ENCODE data around the gene RALGPS2.
A peak's percentile ranks its signal among the peaks of the same experiment; 100 is the strongest.

RALGPS2 gene

DNA sequence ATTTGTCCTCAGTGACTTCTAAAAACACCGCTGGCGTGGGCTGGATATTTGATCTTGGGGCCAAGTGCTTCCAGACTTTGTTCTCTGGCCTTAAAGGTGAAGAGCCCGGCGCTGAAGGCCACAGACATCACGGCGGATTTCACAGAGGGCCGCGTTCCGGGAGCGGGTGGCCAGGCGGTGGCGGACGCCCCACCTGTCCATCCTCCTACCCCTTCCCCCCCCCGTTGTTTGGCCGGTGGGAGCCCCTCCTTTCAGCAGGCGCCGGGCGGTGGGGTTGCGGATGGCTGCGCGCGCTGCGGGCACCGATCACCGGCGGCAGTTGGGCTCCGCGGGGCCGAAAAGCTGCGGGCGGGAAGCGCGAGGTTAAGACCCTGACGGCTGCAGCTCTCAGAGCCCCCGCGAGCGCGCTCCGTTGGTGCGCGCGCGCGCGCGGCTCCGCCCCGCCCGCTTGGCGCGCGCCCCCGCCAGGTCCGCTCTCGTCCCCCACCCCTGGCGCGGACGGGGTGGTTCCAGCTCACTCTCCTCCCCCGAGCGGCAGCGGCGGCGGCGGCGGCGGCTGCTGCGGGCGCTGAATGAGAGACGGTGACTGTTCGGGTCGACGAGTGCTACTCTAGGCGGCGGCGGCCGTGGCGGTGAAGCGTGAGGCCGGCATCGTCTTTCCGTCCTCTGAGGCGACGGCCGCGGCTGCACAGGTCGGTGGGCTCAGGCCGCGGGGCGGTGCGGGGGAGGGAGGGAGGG, at the start of gene RALGPS2:
RALGPS2 (plus strand) TSS at position 517 of the 738 bp plus-strand sequence. CDS start 51,521 bp downstream, outside the sequence.
- peak; percentile 90 for DNase-seq

- DNase-seq: no peak
These were observed 45.8 kb upstream of the RALGPS2 start for GRCh38 chr1:178679237-178679636.

GRCh38 chr1:178682429-178682828, 42.6 kb upstream of the RALGPS2 start:
- no peak for DNase-seq

GRCh38 chr1:178682886-178683285, 42.2 kb upstream of the RALGPS2 start:
- no peak for DNase-seq

DNA sequence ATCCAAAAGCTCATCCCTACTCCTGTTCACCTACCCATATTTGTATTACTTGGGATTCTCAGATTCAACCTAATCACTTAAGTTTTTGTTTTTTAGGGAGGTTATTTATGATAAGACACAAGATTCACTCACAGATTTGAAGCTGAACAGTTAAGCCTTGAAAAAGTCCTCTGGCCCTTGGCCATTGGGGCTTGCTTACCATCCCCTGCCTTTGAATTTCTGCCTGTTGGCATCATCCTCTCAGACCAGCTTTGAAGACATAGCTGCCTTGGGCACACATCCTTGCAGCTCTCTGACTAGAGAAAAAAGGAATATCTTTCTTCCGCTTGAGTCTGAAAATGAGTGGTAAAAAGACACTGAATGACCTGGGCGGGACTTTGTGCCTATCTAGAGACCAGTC, 41.8 kb upstream of the RALGPS2 start:
- no peak for DNase-seq

DNA sequence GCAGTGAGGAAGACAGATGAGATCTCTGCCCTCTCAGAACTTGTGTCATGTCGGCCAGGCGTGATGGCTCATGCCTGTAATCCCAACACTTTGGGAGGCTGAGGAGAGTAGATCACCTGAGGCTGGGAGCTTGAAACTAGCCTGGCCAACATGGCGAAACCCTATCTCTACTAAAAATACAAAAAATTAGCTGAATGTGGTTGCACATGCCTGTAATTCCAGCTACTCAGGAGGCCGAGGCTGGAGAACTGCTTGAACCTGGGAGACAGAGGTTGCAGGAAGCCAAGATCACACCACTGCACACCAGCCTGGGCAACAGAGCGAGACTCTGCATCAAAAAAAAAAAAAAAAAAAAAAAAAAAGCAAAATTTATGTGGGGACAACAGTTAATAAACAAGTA, 40.9 kb upstream of the RALGPS2 start:
- no peak for DNase-seq

DNA sequence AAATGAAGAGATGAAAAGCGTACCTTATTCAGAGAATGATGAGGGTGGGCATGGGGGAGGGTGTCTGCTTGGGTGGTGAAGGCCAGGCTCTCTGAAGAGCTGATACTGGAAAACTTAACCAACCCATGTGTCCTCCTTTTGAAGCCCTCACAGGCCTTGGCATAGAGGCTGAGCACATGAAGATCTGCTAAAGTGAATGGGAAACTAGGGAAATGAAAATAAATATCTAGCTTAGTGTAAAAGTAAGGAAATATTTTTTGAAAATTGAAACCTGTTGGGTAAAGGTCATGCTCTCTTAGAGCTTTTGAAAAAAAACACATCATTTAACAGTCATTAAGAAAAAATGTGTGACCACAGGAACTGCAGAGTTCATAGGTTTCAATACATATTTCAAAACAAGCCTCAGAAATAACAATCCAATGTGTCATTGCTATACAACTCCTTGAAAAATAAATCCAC, 40.5 kb upstream of the RALGPS2 start:
- DNase-seq: no peak

DNA sequence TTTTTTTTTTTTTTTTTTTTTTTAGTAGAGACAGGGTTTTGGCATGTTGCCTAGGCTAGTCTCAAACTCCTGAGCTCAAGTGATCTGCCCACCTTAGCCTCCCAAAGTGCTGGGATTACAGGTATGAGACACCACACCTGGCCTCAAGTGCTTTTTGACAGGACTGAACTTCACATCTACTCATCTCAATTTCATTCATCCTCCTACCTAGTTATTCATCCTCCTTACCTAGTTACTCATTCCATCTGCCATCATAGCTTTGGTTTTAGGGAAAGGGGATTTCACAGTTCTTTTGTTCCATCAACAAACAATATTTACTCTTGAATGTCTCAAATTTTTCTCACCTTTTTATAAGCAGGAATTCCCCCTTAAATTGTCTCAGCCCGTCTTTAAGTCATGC, 38.6 kb upstream of the RALGPS2 start:
- no peak for DNase-seq

- DNase-seq: no peak
These were observed 36.8 kb upstream of the RALGPS2 start for GRCh38 chr1:178688244-178688643.

DNA sequence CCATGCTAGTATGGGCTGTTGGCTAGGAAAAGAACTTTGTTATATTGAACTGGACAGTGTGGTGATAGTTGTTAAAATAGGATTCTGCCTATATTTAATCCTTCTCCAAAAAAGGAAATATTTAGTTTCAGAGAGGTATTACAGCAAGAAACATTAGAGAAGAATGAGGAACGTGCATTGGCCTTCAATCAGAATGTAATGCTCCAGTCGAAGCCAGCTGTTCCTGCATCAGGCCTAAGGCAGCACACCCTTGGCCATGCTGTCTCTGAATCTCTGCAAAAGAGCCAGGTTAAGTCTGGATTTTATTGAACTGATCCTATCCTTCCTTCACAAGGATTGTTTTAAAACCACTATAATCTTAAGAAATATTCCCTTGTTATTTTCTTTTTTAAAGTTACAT, 35.3 kb upstream of the RALGPS2 start:
- DNase-seq: peak; percentile 51

DNA sequence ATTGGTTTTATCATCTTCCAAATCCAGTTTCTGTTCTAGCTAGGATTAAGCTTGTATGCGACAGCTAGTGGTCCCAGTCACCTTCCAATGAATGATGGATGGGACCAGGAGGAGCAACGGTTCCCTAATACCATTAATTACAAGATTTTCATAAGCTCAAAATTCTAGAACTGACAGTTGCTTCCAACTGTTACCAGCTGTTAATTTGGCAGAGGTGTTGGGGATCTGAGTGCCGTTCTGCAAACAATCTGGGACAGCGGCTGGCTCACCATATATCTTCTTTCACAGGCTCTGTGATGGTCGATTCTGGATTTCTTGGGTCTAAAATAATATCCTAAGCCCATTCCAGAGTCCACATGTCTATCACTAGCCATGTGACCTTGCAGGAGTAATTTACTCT, 34.5 kb upstream of the RALGPS2 start:
- DNase-seq: peak; percentile 34

DNA sequence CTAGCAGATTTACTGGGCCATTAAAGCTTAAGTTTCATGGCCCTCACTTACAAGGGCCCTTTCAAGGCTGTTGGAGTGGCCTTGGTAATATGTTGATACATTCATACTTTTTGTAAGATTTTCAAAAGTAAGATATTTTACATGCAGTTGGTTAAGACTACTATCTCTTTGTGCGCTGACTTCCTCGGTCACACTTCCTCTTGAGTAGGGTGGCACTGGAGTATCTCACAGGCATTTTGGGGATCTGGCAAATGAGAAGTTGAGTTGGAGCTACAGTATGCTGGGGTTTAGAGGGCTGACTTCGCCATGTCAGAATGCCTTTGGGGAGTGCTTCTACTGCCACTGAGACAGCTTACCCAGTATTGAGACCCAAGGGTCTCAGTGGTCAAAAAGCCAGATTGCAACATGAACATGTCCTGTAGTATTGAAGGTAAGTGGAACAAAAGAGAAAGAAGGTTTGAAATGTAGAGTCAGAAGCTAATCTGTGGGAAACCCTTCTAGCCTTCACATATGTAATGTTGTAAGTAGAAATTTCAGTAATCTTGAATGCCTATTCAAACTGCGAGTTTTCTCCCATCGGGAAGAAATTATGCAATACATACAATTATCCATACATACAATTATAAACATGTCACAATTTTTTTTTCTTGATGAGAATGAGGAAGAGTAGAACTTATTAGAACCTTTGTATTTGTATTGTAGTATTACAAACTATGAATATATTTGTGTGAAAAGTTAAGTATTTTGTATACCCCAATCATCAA, 32.3 kb upstream of the RALGPS2 start:
- DNase-seq: no peak

GRCh38 chr1:178693366-178693765, 31.7 kb upstream of the RALGPS2 start:
- DNase-seq: peak; percentile 33

GRCh38 chr1:178694923-178695525, 30.0 kb upstream of the RALGPS2 start:
- no peak for DNase-seq

DNA sequence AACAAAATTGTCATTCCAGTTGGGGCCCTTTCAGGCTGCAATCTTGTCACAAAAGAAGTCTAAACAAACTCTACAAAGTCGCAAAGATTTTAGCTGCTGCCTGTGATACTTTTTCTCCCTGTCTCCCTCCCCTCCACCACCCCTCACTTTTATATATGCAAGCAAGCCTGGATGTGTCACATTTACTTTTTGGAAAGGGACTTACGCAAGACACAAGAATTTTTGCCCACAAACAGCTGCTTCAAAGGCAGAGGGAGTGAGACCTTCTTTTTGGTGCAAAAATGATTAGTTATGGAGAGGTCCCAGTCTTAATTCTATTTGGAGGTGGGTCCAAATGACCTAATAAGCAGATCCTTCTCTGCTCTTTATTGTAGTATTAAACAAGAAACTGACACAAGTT, 22.9 kb upstream of the RALGPS2 start:
- DNase-seq: no peak

DNA sequence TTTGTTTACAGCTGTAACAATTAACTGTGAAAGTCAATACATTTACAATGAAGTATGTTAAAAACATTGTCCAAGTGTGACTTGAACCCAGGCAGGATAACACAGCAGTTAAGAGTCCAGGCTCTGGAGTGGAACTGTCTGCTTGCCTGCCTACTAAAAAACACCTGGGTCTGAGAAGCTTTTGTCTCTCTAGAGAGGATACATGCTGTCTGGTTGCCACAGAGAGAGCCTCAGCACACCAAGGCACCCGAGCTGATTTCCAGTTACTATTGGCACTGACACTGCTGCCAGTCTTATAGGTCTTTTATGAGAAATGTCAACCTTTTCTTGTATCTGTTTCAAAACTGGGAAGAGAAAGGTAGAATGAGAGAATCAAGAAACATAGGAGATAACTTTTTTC, 20.2 kb upstream of the RALGPS2 start:
- DNase-seq: no peak

GRCh38 chr1:178706432-178706831, 18.6 kb upstream of the RALGPS2 start:
- DNase-seq: peak; percentile 68

- DNase-seq: no peak
These were observed 11.8 kb upstream of the RALGPS2 start for GRCh38 chr1:178713259-178713658.

DNA sequence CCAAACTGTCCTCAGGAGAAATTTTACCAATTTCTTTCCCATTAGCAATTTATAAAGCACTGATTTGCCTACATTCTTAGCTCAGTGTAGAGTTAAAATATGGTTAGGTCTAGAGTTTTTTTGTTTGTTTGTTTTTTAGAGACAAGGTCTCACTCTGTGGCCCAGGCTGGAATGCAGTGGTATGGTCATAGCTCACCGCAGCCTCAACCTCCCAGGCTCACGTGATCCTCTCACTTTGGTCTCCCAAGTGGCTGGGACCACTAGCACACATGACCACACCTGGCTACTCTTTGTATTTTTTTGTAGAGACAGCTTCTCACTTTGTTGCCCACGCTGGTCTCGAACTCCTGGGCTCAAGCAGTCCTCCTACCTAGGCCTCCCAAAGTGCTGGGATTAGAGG, 10.6 kb upstream of the RALGPS2 start:
- DNase-seq: no peak

DNA sequence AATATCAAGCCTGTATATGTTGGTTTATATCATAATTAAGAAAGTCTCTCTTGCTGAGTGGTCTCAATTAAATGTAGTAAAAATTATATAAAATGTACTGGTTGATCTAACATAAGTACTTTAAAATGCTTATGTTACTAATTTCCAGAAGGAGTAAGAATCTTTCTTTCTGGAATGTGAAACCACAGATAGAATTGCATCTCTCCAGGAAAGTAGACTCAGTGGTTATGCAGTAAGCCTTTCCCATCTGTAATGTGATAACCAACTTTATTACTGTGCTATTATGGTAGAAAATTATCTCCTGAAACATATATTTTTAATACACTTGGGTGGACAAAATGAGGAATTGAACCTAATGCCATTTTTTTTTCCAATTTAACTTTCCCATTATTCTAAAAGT, 8.9 kb upstream of the RALGPS2 start:
- no peak for DNase-seq

GRCh38 chr1:178718520-178718919, 6.5 kb upstream of the RALGPS2 start:
- DNase-seq: no peak

GRCh38 chr1:178723546-178723945, 1.5 kb upstream of the RALGPS2 start:
- no peak for DNase-seq

DNA sequence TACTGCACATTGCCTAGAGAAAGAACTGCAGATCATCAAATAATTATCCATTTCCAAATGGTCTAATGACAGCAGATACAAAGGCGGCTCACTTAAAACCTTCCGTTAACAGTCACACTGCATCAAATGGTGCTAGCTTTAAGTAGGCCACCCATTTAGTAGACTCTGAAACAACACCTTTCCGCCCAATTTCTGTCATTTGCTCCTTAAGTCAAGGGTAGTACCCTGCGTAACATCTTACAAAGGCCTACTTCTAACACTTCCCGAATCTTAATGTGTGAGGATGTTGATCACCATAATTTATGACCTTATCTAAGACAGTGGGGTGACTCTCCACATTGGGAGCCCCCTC, 692 bp upstream of the RALGPS2 start:
- DNase-seq: no peak

DNA sequence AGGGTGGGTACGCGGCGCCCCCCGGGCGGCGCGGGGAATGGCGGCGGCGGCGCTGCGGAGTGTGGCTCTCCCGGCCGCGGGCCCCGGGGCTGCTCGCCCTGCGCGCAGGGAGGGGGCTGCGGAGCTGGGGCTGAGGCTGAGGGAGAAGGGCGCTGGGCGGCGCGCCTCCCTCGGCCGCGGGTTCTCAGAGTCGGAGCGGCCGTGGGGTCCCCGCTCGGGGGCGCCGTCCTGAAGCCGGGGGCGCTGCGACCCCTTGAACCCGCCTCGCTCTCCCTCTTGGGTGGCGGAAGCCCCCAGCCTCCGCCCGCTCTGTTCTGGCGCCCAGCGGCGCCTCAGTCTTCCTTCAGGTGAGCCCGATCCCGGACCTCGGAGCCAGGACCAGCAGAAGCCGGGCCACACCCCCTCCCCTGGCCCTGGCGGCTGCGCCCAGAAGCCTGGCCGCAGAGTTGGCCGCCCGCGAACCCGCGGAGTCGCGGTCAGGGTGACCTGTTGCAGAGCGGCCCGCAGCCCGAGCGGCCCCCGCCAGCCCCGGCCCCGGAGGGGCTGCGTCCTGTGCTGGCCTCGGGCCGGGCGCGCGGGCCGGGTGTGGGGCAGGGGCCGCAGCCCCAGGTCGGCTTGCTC, 532 bp downstream of the RALGPS2 start:
- DNase-seq: peak; percentile 60

All from right hindlimb (tissue), 1 donor.